RKO (cell line): ENCODE results near the gene PPIE.
A peak's percentile ranks its signal among the peaks of the same experiment; 100 is the strongest.
"Not testable (repeated sequence)": the region's sequence is repeated elsewhere in the genome, so short reads cannot be mapped to it uniquely, and the experiment has no call there.

ENCODE experiments used
- DNase-seq: peaks from one replicate; pipeline ENCODE4 v3.0.0-alpha.2; 2016; ENCODE audit warnings: low spot score

The PPIE gene

DNA sequence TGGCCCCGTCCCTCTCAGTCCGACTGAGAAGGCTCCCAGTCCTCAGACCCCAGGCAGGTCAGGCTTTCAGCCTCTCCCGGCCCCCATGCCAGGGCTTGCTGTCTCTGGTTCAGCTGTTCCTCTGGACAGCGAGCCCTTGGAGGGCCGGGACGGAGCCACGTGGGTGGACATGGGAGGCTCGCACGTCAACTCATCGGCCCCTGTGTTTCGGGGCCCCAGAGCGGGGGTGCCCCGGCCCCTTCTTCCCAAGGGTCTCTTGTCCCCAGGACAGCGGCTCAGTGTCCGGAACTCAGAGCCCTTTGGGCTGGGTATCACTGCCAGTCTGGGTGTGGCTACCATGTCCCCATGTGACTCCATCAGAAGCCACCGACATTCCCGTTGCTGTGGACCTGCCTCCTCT is 39.2 kb downstream of the PPIE start:
- not testable (repeated sequence) for DNase-seq

DNA sequence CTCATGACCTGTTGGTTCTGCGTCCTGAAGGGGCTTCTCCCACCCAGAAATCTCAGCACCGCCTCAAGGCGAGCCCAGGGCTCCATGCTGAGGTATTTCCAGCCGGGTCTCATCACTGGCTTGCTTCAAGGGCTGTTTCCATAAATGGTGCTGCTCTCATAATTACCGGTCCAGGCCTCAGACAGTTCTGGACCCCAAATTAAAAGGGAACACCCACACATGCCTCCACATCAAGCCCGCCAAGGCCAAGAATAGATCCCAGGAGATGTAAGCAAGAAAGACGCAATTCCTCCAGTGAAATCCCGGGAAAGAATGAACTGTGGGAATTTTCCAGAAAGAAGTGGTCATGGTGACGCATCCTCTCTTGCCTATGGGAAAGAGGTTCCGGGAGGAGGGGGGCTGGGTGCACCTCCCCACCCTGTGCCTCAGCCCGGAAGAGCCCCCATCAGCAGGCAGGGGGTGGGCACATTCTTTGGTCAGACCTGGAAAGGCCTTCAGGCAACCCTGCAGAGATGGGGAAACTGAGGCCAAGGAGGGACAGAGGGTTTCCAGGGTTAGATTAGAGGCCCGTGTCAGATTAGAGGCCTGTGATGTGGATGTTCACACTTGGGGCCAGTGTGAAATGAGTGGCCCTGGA is 39.9 kb downstream of the PPIE start:
- DNase-seq = not testable (repeated sequence)

DNA sequence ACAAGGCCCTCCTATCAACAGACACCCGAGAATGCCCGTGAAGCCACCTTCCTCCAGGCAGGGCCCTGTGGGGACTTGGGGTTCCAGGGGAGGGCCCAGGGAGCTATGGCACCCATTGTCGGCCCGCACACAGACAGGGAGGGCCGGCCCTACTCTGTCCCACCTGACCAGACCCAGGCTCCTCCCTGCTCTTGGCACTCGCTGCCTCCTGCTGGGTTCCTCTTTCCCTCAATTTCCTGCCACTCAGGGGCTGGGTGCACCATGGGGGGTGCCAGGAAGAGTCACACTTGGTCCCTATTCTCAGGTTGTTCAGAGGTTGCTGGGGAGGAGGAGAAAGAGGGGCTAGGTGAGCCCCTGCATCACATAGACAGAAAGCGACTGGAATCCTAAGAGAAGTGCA is 40.5 kb downstream of the PPIE start:
- no peak for DNase-seq

DNA sequence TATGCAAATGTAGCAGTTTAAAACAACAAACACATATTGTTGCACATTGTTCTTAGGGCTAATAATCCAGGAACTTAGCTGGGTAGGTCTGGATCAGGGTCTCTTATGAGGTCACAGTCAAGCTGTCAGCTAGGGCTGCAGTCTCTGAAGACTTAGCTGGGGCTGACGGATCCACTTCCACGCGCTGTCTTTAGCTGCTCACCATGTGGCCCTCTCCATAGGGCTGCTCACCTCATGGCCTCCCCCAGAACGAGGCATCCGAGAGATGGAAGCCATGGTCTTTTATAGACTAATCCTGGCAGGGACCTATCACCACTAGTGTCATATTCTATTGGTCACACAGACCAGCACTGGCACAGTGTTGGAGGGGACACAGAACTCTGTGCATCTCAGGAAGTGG is 41.1 kb downstream of the PPIE start:
- no peak for DNase-seq

DNA sequence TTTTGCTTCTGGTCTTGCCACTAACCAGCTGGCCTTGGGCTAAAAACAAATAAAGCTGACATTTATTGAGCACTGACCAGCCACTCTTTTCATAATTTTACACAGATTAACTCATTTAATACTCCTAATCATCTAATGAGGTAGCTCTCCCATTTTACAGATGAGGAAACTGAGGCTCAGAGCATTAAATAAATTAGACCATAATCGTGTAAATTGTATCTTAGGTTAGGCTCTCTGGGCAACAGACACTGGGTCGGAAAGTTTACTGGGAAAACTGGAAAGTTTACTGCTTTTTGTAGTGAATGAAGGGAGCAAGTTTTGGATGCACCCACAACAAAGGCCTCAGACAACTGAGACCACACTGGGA is 42.6 kb downstream of the PPIE start:
- DNase-seq = no peak

DNA sequence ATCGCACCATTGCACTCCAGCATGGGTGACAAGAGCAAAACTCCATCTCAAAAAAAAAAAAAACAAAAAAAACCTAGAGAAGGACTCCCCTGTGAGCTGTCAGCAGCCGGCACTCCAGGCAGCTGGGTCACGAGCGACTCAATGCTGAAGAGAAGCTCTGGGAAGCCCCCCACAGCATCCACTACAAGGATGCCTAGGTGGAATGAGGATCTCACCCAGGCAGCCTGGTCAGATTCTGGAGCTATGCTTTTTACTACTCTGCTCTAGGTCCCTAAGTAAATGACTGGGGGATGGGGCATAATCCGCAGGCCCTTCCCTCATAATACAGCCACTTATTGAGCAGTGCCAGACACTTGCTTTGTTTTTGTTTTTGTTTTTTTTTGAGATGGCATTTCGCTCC is 43.4 kb downstream of the PPIE start:
- no peak for DNase-seq

DNA sequence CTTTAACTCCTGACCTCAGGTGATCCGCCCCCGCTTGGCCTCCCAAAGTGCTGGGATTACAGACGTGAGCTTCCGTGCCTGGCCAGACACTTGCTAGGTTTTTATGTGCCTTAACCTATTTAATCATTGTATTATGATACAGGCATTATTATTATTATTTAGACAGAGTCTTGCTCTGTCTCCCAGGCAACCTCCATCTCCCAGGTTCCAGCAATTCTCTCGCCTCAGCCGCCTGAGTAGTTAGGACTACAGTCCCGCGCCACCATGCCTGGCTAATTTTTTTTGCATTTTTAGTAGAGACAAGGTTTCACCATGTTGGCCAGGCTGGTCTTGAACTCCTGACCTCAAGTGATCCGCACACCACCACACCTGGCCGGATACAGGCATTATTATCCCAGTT is 44.0 kb downstream of the PPIE start:
- DNase-seq = not testable (repeated sequence)

DNA sequence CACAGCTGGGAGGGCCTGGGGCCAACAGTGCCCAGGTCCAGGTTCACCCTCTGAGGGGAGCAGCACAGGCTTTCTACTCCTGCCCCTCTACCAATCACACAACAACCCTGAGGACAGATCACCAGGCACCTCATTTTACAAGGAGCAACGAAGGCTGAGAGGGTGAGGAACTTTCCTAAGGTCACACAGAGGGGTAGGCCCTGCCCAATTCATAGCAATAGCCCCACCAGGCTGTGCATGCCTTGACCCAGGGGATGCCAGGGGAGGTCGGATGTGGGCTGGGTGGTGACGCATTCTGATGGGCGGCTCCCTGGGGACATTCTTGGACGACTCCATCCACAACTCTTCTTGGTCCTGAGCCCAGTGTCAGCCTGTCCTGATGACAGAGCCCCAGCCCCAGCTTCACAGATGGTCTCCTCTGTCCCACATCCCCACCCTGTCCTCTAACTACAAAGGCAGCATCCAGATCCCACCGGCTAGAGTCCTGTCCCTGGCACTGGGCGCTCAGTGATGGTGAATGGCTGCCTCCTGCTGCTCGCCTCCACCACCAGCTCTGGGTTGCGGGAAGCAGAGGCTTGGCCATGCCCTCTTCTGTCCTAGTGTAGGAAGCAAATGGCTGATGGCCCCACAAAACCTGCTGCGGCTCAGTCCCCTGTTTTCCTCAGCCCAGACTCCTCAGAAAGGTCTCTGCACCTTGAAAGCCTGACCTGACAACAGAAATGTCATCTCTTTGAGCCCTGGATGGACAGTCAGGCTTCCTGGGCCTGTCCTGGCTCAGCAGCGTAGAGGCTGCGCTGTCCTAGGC is 47.8 kb downstream of the PPIE start:
- not testable (repeated sequence) for DNase-seq

DNA sequence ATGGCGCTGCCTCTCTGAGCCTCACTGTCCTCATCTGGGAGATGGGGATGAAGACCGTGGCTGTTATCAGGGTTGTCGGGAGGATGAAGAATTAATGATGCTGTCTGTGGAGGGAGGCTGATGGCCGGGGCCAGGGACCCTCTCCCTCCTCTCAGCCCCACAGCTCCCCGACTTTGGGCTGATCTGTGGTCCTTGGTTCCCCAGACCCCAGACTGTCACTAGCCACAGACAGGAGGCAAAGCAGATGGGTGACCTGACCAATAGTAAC is 48.4 kb downstream of the PPIE start:
- not testable (repeated sequence) for DNase-seq

DNA sequence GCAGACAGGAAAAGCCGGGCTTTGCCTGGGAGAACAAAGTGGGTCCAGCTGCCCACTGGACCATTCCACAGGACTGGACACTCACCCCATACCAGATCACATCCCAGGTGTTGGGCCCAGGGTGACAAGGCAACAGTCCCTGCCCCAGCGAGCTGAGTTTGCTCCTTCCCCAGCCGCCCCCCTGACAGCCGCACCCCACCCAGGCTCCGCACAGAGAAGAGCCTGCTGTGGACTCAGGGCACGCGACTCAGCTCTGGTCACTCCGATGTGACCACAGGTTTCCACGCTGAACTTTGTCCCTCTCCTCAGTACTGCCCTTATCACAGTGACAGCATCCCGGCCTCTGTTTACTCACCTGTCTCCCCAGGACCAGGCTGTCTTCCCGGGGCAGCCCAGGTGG is 48.8 kb downstream of the PPIE start:
- no peak for DNase-seq

DNA sequence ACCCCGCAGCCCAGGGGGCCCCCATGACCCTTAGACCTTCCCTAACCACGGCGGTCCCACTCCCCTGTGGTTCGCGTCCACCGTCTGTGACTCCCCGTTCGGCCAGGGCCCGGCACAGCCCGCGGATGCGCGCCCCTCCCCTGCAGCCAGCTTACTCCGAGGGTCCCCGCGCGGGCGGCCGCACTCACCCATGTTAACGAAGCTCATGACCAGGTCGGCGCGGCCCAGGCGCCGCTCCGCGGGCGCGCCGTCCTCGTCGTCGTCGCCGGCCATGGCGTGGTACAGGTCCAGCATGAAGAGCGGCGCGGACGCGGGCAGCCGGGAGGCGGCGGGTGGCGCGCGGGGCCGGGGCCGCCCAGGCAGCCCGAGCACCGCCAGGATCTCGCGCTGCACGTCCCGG is 49.3 kb downstream of the PPIE start:
- not testable (repeated sequence) for DNase-seq

DNA sequence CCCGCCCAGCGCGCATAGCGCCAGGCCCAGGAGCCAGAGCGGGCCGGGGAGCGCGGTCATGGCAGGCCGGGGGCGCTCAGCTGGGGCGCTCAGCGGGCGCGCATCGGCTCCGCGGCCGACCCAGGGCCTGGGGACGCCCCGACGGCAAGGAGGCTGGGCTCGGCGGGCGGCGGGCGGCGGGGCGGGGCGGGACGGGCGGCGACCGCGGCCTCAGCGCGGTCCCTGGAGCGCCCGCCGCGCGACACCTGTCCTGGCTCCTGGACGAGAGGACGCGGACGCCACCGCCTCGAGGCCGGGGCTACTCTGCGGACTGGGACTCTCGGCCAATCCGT is 49.7 kb downstream of the PPIE start:
- DNase-seq = no peak

DNA sequence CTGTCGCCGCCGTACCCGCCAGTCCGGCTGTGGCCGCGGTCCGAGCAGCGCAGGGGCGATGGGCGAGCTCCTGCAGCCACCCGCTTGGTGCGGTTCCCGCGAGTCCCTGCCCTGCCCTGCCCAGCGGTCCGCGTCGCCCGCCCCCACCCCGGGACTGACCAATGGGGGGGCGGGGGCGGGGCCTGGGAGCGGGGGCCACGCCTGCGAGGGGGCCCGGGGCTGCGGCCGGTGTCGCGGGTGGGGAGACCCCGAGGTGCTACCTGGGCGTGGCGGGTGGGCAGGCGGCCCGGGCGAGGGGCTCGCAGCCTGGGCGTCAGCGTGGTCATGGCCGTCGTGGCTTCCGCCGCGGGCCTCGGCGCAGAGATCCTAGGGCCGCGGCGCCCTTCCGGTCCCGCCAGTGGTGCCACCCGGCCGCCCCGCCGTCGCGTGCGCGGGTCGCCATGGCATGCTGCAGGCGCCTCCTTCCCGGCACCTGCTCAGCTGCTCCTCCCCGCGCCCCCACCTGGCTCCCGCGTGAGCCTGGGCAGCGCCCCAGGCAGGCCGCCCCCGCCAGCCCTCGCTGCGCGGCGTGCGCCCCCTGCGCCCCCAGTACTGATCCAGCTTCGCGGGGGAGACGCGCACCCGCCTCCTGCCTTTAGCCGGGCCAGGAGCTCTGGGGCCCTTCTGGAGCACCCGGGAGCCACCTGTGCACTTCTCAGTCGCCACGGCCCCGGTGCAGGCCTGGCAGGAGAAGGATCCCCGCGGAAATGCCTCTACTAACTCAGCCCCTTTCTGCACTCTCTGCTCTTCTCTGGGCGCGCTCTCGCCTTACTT is 50.3 kb downstream of the PPIE start, which contains the start of gene BMP8B:
Gene BMP8B (minus strand): TSS at position 108 of the 813 bp plus-strand sequence. CDS start 380 bp downstream, outside the sequence.
- DNase-seq = peak; percentile 73

DNA sequence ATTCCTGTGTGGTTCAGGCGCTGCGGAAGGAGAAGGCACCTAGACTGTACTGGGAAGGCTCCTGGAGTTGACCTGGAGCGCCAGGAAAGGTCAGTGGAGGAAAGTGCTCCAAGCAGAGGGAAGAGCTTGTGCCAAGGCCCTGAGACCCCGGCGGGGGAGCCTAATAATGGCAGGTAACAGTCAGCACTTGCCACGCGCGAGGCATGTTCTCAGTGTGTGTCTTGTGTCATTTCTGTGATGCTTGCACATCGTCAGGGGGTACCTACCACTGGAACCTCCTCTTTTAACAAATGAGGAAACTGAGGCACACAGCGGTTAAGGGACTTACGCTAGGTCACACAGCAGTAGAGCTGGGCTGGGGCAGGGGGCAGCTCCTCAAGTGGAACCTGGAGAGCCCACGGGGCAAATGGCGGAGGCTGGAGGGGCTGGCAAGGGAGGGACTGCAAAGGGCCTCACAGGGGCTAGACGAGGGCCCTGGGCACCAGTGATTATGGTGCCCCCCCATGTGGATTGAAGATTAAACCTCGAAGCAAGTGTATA is 51.0 kb downstream of the PPIE start:
- DNase-seq = peak; percentile 37

DNA sequence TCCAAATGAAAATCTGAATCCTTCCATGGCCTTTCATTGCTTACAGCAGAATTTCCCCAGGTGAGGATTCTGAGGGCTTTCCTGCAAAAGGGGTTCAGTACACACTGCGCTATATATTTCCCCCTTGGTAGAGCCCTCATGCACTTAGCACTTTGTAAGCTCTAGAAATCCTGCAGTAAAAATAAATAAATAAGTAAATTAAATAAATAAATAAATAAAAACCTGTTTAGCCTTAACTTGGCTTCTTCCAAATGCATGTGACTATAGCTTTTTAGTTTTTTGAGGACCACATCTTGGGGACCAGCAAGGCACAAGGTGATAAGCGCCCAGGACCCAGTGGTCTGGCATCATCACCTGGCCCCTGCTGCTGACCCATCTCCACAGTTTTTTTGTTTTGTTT is 53.2 kb downstream of the PPIE start:
- no peak for DNase-seq

DNA sequence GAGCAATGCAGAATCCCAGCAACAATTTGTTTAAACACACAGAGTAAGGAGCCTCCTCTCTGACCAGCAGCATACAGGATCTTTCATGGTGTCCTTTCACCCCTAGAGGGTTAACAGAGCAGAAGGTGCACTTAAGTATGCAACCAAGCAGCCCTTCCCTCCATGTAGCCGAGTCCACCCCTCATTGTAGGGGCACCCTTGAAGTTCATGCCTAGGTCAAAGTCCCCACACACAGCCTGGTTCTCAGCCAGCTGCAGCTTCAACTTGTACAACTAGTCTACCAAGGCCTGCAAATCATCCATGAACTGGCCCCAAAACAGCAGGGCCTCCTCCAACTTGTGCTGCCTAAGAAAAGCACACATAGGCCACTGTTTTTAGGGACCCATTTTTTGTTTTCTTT is 57.0 kb downstream of the PPIE start:
- DNase-seq = no peak

DNA sequence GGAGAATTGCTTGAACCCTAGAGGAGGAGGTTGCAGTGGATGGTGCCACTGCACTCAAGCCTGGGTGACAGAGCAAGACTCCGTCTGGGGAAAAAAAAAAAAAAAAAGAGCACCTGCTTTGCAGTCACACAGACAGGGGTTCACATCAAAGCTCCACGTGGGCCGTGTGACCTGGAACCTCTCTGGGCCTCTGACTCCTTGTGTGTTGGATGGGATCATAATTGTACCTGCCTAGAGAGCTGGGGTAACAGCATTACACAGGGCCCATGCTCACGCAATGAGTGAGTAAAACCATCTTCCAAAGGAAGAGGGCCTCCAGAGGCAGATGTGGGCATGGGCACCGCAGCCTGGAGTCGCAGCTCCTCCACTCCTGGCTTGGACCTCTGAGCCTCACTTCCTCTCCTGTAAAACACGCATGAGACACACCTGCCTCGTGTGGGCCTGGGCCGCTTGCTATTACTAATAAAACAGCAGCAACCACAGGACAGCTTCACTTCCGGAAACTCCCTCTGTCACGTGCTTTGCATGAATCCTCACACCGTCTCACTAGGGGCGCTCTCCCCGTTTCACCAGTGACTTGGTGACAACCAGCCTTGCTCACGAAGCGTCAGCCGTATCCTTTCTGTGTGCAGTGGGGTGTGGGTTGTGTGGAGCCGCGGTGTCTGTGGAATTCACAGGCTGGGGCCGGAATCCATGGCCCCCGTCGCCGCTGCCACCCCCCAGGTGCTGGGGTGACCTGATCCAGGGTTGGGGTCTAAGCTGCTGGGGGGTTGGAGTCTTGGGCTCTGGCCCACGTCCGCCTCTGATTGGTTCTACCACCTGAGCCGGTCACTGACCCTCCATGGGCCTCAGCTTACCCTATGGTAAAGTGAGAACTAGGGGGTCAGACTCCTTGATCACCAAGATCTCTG is 60.4 kb downstream of the PPIE start:
- DNase-seq = peak; percentile 88

DNA sequence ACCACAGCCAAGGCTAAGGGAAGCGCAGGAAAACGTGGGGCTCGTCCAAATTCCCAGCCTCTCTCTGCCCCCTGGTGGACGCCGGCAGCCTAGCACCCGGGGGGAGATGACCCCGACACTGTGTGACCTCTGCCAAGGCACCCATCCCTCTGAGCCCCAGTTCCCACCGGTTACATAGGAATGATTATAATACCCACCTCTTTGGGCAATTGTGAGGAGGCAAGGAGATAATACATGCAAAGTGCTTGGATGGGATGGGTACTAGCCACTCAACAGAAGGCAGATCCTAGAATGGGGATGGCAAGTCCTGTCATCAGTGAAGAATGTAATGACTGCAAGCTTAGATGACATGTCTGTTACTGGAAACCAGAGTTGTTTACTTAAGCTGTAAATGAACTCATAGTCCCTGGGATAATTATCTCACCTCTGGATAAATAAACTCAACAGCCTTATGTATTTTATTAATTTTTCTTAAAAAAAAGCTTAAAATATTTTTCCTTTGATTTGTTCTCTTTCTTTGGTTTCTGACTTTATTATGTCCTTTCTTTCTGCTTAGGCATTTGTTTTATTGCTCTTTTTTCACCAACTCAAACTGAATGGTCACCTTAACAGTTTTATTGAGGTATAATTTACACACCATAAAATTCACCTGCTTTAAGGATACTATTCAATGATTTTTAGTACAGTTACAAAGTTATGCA is 61.2 kb downstream of the PPIE start:
- peak; percentile 96 for DNase-seq

DNA sequence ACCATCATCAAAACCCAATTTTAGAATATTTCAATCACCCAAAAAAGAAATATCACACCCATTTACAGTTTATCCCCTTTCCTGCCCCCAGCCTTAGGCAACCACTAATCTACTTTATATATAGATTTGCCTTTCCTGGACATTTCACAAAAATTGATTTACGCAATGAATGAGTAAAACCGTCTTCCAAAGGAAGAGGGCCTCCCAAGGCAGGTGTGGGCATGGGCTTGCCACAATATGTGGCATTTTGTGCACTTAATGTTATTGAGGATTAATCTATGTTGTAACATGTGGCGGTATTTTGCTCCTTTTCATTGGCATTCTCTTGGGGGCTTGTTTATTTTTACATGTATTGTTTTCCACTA is 61.8 kb downstream of the PPIE start:
- no peak for DNase-seq

DNA sequence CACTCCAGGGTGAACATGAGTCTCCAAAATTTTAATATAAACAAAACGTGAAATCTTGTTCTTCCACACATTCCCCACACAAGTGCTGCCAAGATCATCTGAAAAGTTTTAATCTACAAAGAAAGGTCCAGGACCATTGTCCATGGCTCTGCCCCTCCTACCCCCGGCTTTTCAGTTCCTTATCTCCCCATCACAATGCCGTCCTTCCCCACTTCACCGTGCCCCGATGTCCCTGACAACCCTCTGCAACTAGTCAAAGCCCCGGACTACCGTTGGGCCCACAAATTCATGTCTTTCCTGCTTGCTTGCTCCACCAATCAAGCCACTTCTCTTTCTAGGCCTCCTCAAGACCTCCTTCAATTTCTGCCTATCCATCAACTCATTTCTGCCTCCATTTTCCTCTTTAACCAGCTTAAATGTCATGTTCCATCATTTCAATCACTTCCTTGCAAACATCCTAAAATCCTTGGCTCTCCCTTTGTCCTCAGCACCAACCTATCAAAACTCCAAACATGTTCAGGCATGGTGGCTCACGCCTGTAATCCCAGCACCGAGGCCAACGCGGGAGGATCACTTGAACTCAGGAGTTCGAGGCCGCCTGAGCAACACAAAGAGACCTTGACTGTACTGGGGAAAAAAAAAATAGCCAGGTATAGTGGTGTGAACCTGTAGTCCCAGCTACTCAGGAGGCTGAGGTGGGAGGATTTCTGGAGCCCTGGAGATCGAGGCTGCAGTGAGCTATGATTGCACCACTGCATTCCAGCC is 64.0 kb downstream of the PPIE start:
- DNase-seq = no peak

DNA sequence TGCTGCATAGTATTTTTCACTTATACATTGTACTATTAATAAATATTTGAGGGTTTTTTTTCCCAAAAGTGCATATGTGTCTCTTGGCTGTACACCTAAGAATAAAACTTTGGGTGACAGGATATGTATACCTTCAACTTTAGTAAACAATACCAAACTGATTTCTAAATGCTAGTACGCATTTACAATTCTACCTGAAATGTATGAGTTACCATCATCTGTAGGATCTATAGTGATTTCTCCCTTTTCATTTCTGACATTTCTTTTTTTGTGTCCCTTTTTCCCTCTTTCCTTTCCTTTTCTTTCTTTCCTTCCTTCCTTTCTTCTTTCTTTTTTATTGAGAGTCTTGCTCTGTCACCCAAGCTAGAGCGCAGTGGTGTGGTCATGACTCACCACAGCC is 66.7 kb downstream of the PPIE start:
- DNase-seq = no peak
